Suprapubic skin (tissue), 4 donors: ENCODE results near the gene EGFL6. TPM values are rescaled to one million over a fixed set of nuclear protein-coding genes. Genes with fewer than 3 reads are reported as not detected.

Source experiments
- DNase-seq, 2 donors: peaks; one replicate each; pipeline ENCODE4 v3.0.0-alpha.2; 2019; ENCODE audit warnings: low spot score in 2 of 2
- H3K27ac ChIP-seq: fragments of 200-600 bp; sonication (generic); one replicate; pipeline ENCODE4 v1.5.1; 2019
- H3K27me3 ChIP-seq: fragments of 200-600 bp; sonication (generic); one replicate; pipeline ENCODE4 v1.5.1; 2019
- H3K36me3 ChIP-seq: fragments of 200-600 bp; sonication (generic); one replicate; pipeline ENCODE4 v1.5.1; 2019
- H3K4me1 ChIP-seq: fragments of 200-600 bp; sonication (generic); one replicate; pipeline ENCODE4 v1.5.1; 2019
- H3K4me3 ChIP-seq: fragments of 200-600 bp; sonication (generic); one replicate; pipeline ENCODE4 v1.5.1; 2019; ENCODE audit warnings: mild to moderate bottlenecking
- H3K9me3 ChIP-seq: fragments of 200-600 bp; sonication (generic); one replicate; pipeline ENCODE4 v1.5.1; 2019
- EP300 ChIP-seq: sonication (generic); formaldehyde crosslinking; IDR thresholded peaks from one replicate; pipeline ENCODE4 v1.6.1; 2017; ENCODE audit warnings: antibody characterized with exemption
- POLR2A ChIP-seq, 2 donors: fragments of 450-650 bp; IDR thresholded peaks; one replicate each; pipeline ENCODE4 v1.6.1; 2017; ENCODE audit warnings: antibody characterized with exemption in 2 of 2, mild to moderate bottlenecking in 2 of 2, moderate library complexity in 2 of 2
- POLR2AphosphoS5 ChIP-seq, 3 donors: sonication (generic); formaldehyde crosslinking; IDR thresholded peaks; one replicate each; pipeline ENCODE4 v1.6.1; 2017; ENCODE audit warnings: antibody characterized with exemption in 3 of 3
- WGBS: methylation state at CpG from one replicate; pipeline ENCODE4 v1.1.5; 2018; 5-methylcytosine and 5-hydroxymethylcytosine counted together
- total RNA-seq, 4 donors: library from RNA; depleted of rRNA; stranded (reverse); fragments of >200 nt; gene quantifications; one replicate each; pipeline ENCODE4 v1.1.0, GENCODE V29; 2016
- TF ChIP-seq, protein P1 (sequence below), 2 donors: fragments of 200-600 bp in 1 of 2; fragments of 450-650 bp in 1 of 2; sonication (generic) in 1 of 2; IDR thresholded peaks; one replicate each; pipeline ENCODE4 v1.5.1; 2016 to 2019; ENCODE audit warnings: antibody characterized with exemption in 2 of 2, mild to moderate bottlenecking in 1 of 2, moderate library complexity in 1 of 2

EGFL6 gene
- total RNA-seq, 4 donors from 2014 or later, result 0.19 to 0.68 (median 0.31) TPM; not detected in 1

GRCh38 chrX:13655674-13656073, 86.3 kb downstream of the EGFL6 start:
- 79% methylated on average over 3 of the region's 3 CpGs for WGBS
- TF ChIP-seq, protein P1, sequence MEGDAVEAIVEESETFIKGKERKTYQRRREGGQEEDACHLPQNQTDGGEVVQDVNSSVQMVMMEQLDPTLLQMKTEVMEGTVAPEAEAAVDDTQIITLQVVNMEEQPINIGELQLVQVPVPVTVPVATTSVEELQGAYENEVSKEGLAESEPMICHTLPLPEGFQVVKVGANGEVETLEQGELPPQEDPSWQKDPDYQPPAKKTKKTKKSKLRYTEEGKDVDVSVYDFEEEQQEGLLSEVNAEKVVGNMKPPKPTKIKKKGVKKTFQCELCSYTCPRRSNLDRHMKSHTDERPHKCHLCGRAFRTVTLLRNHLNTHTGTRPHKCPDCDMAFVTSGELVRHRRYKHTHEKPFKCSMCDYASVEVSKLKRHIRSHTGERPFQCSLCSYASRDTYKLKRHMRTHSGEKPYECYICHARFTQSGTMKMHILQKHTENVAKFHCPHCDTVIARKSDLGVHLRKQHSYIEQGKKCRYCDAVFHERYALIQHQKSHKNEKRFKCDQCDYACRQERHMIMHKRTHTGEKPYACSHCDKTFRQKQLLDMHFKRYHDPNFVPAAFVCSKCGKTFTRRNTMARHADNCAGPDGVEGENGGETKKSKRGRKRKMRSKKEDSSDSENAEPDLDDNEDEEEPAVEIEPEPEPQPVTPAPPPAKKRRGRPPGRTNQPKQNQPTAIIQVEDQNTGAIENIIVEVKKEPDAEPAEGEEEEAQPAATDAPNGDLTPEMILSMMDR (IDR thresholded peaks at IDR 0.05), result no peak
- TF ChIP-seq EP300, result no peak
- TF ChIP-seq POLR2AphosphoS5 (IDR thresholded peaks at IDR 0.05), result no peak
- TF ChIP-seq POLR2A (IDR thresholded peaks at IDR 0.05), result no peak
- no peak overlapping the region for H3K4me3 ChIP-seq
- H3K4me1 ChIP-seq, result peaks cover 16% of the 10 kb centered on the region
- DNase-seq, result no peak
- no peaks in the 10 kb centered on the region for H3K36me3 ChIP-seq
- no peaks in the 10 kb centered on the region for H3K27me3 ChIP-seq
- H3K9me3 ChIP-seq, result no peaks in the 10 kb centered on the region
- H3K27ac ChIP-seq, result no peak overlapping the region

- no peak for DNase-seq
- H3K4me3 ChIP-seq, result no peak overlapping the region
- WGBS, result 19% methylated on average over 2 of the region's 2 CpGs
- no peaks in the 10 kb centered on the region for H3K36me3 ChIP-seq
- no peaks in the 10 kb centered on the region for H3K27me3 ChIP-seq
- H3K9me3 ChIP-seq, result no peaks in the 10 kb centered on the region
- H3K4me1 ChIP-seq, result peaks cover 9% of the 10 kb centered on the region
- TF ChIP-seq, protein P1 (IDR thresholded peaks at IDR 0.05), result peak; percentile 41 to 68
- no peak for TF ChIP-seq POLR2AphosphoS5 (IDR thresholded peaks at IDR 0.05)
- H3K27ac ChIP-seq, result no peak overlapping the region
Measured at GRCh38 chrX:13658602-13659001, 89.2 kb downstream of the EGFL6 start.

DNA sequence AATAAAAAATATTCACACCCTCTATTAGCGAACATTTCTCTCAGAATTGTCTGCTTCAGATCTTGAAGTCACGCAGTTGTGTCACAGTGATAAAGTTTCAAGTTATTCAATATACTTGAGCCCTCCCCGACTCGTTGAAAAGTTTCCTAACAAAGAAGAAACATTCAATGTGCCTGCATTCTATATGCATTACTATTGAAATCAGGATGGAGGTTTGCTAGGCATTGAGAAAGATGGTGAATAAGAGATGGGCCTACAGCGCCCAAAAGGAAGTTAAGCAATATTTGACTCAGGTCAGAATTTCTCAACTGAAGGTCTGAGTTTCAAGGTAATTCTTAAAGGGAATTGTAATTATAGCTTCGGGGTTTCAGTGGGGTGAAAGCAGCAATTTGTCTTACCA, 89.7 kb downstream of the EGFL6 start:
- no peak for DNase-seq
- Histone ChIP-seq H3K9me3 (no peaks in the 10 kb centered on the region), H3K4me3 (no peak overlapping the region), H3K36me3 (no peaks in the 10 kb centered on the region), H3K4me1 (peaks cover 4% of the 10 kb centered on the region), H3K27me3 (no peaks in the 10 kb centered on the region), H3K27ac (no peak overlapping the region)
- TF ChIP-seq EP300, result no peak
- TF ChIP-seq, protein P1 (IDR thresholded peaks at IDR 0.05), result no peak
- no peak for TF ChIP-seq POLR2AphosphoS5 (IDR thresholded peaks at IDR 0.05)
- no peak for TF ChIP-seq POLR2A (IDR thresholded peaks at IDR 0.05)
- WGBS, result 54% methylated on average over 6 of the region's 6 CpGs

- 76% methylated on average over 6 of the region's 6 CpGs for WGBS
- DNase-seq, result no peak
- peaks cover 3% of the 10 kb centered on the region for H3K4me1 ChIP-seq
- H3K4me3 ChIP-seq, result peak overlapping the region; percentile 14
- H3K9me3 ChIP-seq, result no peaks in the 10 kb centered on the region
- no peaks in the 10 kb centered on the region for H3K36me3 ChIP-seq
- no peaks in the 10 kb centered on the region for H3K27me3 ChIP-seq
- no peak overlapping the region for H3K27ac ChIP-seq
- TF ChIP-seq POLR2A (IDR thresholded peaks at IDR 0.05), result no peak
- TF ChIP-seq EP300, result no peak
- no peak for TF ChIP-seq POLR2AphosphoS5 (IDR thresholded peaks at IDR 0.05)
- TF ChIP-seq, protein P1 (IDR thresholded peaks at IDR 0.05), result no peak
Measured at GRCh38 chrX:13661735-13662288, 92.4 kb downstream of the EGFL6 start.

DNA sequence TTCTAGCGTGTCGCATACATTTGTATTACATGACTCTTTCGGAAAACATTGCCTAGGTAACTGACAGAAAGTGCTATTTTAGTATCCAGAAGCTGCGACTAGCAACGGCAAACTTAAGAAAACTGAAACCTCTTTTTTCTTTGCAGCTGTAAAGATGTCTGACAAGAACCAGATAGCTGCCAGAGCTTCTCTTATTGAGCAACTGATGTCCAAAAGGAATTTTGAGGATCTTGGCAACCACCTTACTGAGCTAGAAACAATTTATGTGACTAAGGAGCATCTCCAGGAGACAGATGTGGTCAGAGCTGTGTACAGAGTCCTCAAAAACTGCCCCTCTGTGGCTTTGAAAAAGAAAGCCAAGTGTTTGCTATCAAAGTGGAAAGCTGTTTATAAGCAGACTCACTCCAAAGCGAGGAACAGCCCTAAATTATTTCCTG, 93.0 kb downstream of the EGFL6 start:
- Histone ChIP-seq H3K27ac (no peak overlapping the region), H3K36me3 (no peaks in the 10 kb centered on the region), H3K4me3 (peak overlapping the region; percentile 14), H3K9me3 (no peaks in the 10 kb centered on the region), H3K4me1 (peaks cover 3% of the 10 kb centered on the region), H3K27me3 (no peaks in the 10 kb centered on the region)
- TF ChIP-seq POLR2AphosphoS5 (IDR thresholded peaks at IDR 0.05) (no peak), EP300 (no peak), POLR2A (IDR thresholded peaks at IDR 0.05) (no peak)
- TF ChIP-seq, protein P1 (IDR thresholded peaks at IDR 0.05), result no peak
- 76% methylated on average over 6 of the region's 6 CpGs for WGBS
- DNase-seq, result no peak
